Transverse colon (tissue), 4 donors: Measurements from ENCODE around the gene MTHFD1L. TPM values are rescaled to one million over a fixed set of nuclear protein-coding genes. Genes with fewer than 3 reads are reported as not detected.

Experiments
- DNase-seq: peaks from one replicate; pipeline ENCODE4 v3.0.0-alpha.2; 2019
- H3K27ac ChIP-seq, 4 donors: fragments of 200-600 bp; sonication (generic); 2 replicates each; pipeline ENCODE4 v1.5.1; 2016 to 2018; ENCODE audit warnings: inconsistent platforms in 4 of 4
- H3K27me3 ChIP-seq: fragments of 200-600 bp; sonication (generic); 2 replicates; pipeline ENCODE4 v1.5.1; 2017; ENCODE audit warnings: inconsistent platforms
- H3K36me3 ChIP-seq, 4 donors: fragments of 200-600 bp; sonication (generic); 2 replicates each; pipeline ENCODE4 v1.5.1; 2017 to 2019; ENCODE audit warnings: inconsistent platforms in 4 of 4
- H3K4me1 ChIP-seq, 4 donors: fragments of 200-600 bp; sonication (generic); 2 replicates each; pipeline ENCODE4 v1.5.1; 2017 to 2020; ENCODE audit warnings: inconsistent platforms in 4 of 4
- H3K4me3 ChIP-seq, 4 donors: fragments of 200-600 bp; sonication (generic); 1 replicate in 1 of 4; 2 replicates in 3 of 4; pipeline versions ENCODE4 v1.5.1 to v1.6.1; 2017 to 2019; ENCODE audit warnings: inconsistent platforms in 4 of 4
- H3K9me3 ChIP-seq, 2 donors: fragments of 200-600 bp; sonication (generic); 2 replicates each; pipeline ENCODE4 v1.5.1; 2017 to 2019; ENCODE audit warnings: inconsistent platforms in 2 of 2
- CTCF ChIP-seq, 5 experiments: fragments of 200-600 bp in 3 of 5; fragments of 450-650 bp in 2 of 5; sonication (generic) in 3 of 5; IDR thresholded peaks; 1 replicate in 2 of 5; 2 replicates in 3 of 5; pipeline ENCODE4 v1.5.1; 2016 to 2017; ENCODE audit warnings: antibody characterized with exemption in 5 of 5, inconsistent platforms in 3 of 5, mild to moderate bottlenecking in 2 of 5, moderate library complexity in 1 of 5
- EP300 ChIP-seq: sonication (generic); formaldehyde crosslinking; IDR thresholded peaks from one replicate; pipeline ENCODE4 v1.6.1; 2017; ENCODE audit warnings: antibody characterized with exemption, low read depth
- POLR2A ChIP-seq: fragments of 450-650 bp; IDR thresholded peaks from one replicate; pipeline ENCODE4 v1.6.1; 2016; ENCODE audit warnings: antibody characterized with exemption, mild to moderate bottlenecking, moderate library complexity
- POLR2AphosphoS5 ChIP-seq, 3 donors: sonication (generic); formaldehyde crosslinking; IDR thresholded peaks; one replicate each; pipeline ENCODE4 v1.6.1; 2016; ENCODE audit warnings: antibody characterized with exemption in 3 of 3
- WGBS, 2 donors: methylation state at CpG; one replicate each; pipeline ENCODE4 v1.1.5; 2018; ENCODE audit warnings: low coverage in 1 of 2; 5-methylcytosine and 5-hydroxymethylcytosine counted together
- in situ Hi-C, 4 donors: fragments of 200-750 bp; cut with MboI; loops; one replicate each; pipeline versions ENCODE4 v1.15.0 to v1.15.1; 2017; ENCODE audit warnings: low sequenced_read_pairs in 3 of 4, low pct_ligation_motif_present in 1 of 4, low pct_unique_long_range_greater_than_20kb in 1 of 4
- intact Hi-C: fragments of 100-400 bp; cut with DNase I; formaldehyde crosslinking; loops from one replicate; pipeline ENCODE4 v1.15.1; 2023; ENCODE audit warnings: low total_unique reads
- total RNA-seq, 4 donors: library from RNA; depleted of rRNA; stranded (reverse); fragments of >200 nt; gene quantifications; one replicate each; pipeline ENCODE4 v1.1.0, GENCODE V29; 2016

MTHFD1L gene
- total RNA-seq, 4 donors from 2014 or later, result 0.82 to 10.1 (median 5.4) TPM

DNA sequence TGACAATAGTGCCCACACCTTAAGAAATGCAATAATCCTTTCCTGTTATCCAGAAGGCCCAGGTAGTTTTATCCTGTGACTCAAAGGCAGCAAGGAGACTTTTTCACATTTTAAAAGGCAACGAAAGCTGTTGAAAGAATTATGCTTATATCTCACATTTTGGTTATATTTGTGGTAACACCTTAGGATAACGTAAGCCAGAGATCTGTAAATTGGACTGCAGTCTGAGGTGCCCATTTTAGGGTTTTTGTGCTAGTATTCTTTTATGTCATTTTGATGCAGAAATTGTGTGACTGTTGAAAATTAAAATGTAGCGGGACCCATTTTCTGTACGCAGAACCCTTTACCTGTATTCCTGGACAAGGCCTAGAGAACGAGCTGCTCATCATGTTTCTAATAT is 24.3 kb upstream of the MTHFD1L start:
- no peak overlapping the region for H3K27ac ChIP-seq
- DNase-seq, result no peak
- no peak overlapping the region for H3K4me3 ChIP-seq
- TF ChIP-seq EP300 (no peak), CTCF (IDR thresholded peaks at IDR 0.05) (no peak), POLR2A (no peak), POLR2AphosphoS5 (IDR thresholded peaks at IDR 0.05) (no peak)
- in situ Hi-C loops (no loop called here), intact Hi-C loops (no loop called here)
- 90 to 95% methylated on average over 2 to 5 of the region's 5 CpGs for WGBS, 2 donors
- no peaks in the 10 kb centered on the region for H3K36me3 ChIP-seq
- no peaks in the 10 kb centered on the region for H3K4me1 ChIP-seq
- H3K9me3 ChIP-seq, result no peaks in the 10 kb centered on the region
- no peaks in the 10 kb centered on the region for H3K27me3 ChIP-seq

GRCh38 chr6:150841697-150842096 is 23.8 kb upstream of the MTHFD1L start:
- Histone ChIP-seq H3K27me3 (no peaks in the 10 kb centered on the region), H3K36me3 (no peaks in the 10 kb centered on the region), H3K27ac (no peak overlapping the region), H3K4me3 (no peak overlapping the region), H3K4me1 (no peaks in the 10 kb centered on the region), H3K9me3 (no peaks in the 10 kb centered on the region)
- TF ChIP-seq POLR2AphosphoS5 (IDR thresholded peaks at IDR 0.05) (no peak), EP300 (no peak), POLR2A (no peak), CTCF (IDR thresholded peaks at IDR 0.05) (no peak)
- 60 to 91% methylated on average over 3 of the region's 3 CpGs for WGBS, 2 donors
- in situ Hi-C loops (no loop called here), intact Hi-C loops (no loop called here)
- DNase-seq, result no peak

- no peaks in the 10 kb centered on the region for H3K4me1 ChIP-seq
- no peak for DNase-seq
- H3K4me3 ChIP-seq, result no peak overlapping the region
- in situ Hi-C loops, result no loop called here
- WGBS, 2 donors, result 80 to 85% methylated on average over 3 of the region's 3 CpGs
- H3K27me3 ChIP-seq, result no peaks in the 10 kb centered on the region
- TF ChIP-seq EP300 (no peak), POLR2AphosphoS5 (IDR thresholded peaks at IDR 0.05) (no peak), POLR2A (no peak), CTCF (IDR thresholded peaks at IDR 0.05) (no peak)
- H3K36me3 ChIP-seq, result no peaks in the 10 kb centered on the region
- H3K9me3 ChIP-seq, result no peaks in the 10 kb centered on the region
- no peak overlapping the region for H3K27ac ChIP-seq
- intact Hi-C loops, result no loop called here
Measured at GRCh38 chr6:150844371-150844770, 21.1 kb upstream of the MTHFD1L start.

GRCh38 chr6:150846641-150847040 is 18.9 kb upstream of the MTHFD1L start:
- Histone ChIP-seq H3K36me3 (no peaks in the 10 kb centered on the region), H3K27me3 (no peaks in the 10 kb centered on the region), H3K9me3 (no peaks in the 10 kb centered on the region), H3K27ac (no peak overlapping the region), H3K4me3 (no peak overlapping the region), H3K4me1 (no peaks in the 10 kb centered on the region)
- 88 to 91% methylated on average over 4 to 5 of the region's 5 CpGs for WGBS, 2 donors
- intact Hi-C loops, result no loop called here
- DNase-seq, result no peak
- TF ChIP-seq CTCF (IDR thresholded peaks at IDR 0.05), result no peak
- no peak for TF ChIP-seq EP300
- TF ChIP-seq POLR2A, result no peak
- TF ChIP-seq POLR2AphosphoS5 (IDR thresholded peaks at IDR 0.05), result no peak
- in situ Hi-C loops, result no loop called here
